Right lung (tissue), 5 donors: ENCODE results near the gene NOTCH2. TPM values are rescaled to one million over a fixed set of nuclear protein-coding genes. Genes with fewer than 3 reads are reported as not detected.

ENCODE experiments used
- DNase-seq, 2 donors: peaks; one replicate each; pipeline ENCODE4 v3.0.0-alpha.2; 2013
- polyA plus RNA-seq, 5 donors: library from polyadenylated mRNA; unstranded; fragments of 120-200 nt; gene quantifications; one replicate each; pipeline versions ENCODE4 v1.2.1 to v1.2.3, GENCODE V29; 2013; ENCODE audit warnings: inconsistent platforms in 1 of 5, low replicate concordance in 1 of 5; ENCODE audit not compliant: insufficient read length in 5 of 5, insufficient read depth in 1 of 5

NOTCH2 gene
- polyA plus RNA-seq, 5 donors: 46.7 to 82.0 (median 68.6) TPM

GRCh38 chr1:119948342-119949214 is 120.9 kb downstream of the NOTCH2 start:
- DNase-seq: peak; percentile 47 to 69

GRCh38 chr1:119947468-119947867 is 122.0 kb downstream of the NOTCH2 start:
- no peak for DNase-seq

GRCh38 chr1:119946724-119947123 is 122.7 kb downstream of the NOTCH2 start:
- DNase-seq: no peak

GRCh38 chr1:119943216-119943615 is 126.2 kb downstream of the NOTCH2 start:
- no peak for DNase-seq

GRCh38 chr1:119941392-119941791 is 128.1 kb downstream of the NOTCH2 start:
- DNase-seq: no peak

- no peak for DNase-seq
Measured at GRCh38 chr1:119940697-119941096, 128.8 kb downstream of the NOTCH2 start.

GRCh38 chr1:119937198-119937597 is 132.3 kb downstream of the NOTCH2 start:
- DNase-seq: no peak

- DNase-seq: no peak
Measured at GRCh38 chr1:119935915-119936314, 133.5 kb downstream of the NOTCH2 start.

- DNase-seq: no peak
Measured at GRCh38 chr1:119935373-119935772, 134.1 kb downstream of the NOTCH2 start.

GRCh38 chr1:119933397-119933796 is 136.1 kb downstream of the NOTCH2 start:
- DNase-seq: no peak

GRCh38 chr1:119929643-119930315 is 139.7 kb downstream of the NOTCH2 start:
- no peak for DNase-seq

- DNase-seq: no peak
Measured at GRCh38 chr1:119926553-119926952, 142.9 kb downstream of the NOTCH2 start.

GRCh38 chr1:119924948-119925898 is 144.2 kb downstream of the NOTCH2 start:
- DNase-seq: no peak

- DNase-seq: no peak
Measured at GRCh38 chr1:119920104-119920968, 149.1 kb downstream of the NOTCH2 start.

GRCh38 chr1:119919241-119919640 is 150.2 kb downstream of the NOTCH2 start:
- DNase-seq: no peak

GRCh38 chr1:119918301-119918700 is 151.2 kb downstream of the NOTCH2 start:
- DNase-seq: no peak

GRCh38 chr1:119917304-119918055 is 152.0 kb downstream of the NOTCH2 start:
- DNase-seq: no peak

GRCh38 chr1:119915517-119915916 is 153.9 kb downstream of the NOTCH2 start:
- DNase-seq: no peak

- DNase-seq: no peak
Measured at GRCh38 chr1:119914071-119914470, 155.4 kb downstream of the NOTCH2 start.

- DNase-seq: no peak
Measured at GRCh38 chr1:119912963-119913362, 156.5 kb downstream of the NOTCH2 start.
